NB4 (cell line): ENCODE measurements around the gene KNL1.
"Not testable (repeated sequence)": the region's sequence is repeated elsewhere in the genome, so short reads cannot be mapped to it uniquely, and the experiment has no call there.

Source experiments
- DNase-seq: peaks from one replicate; pipeline ENCODE4 v3.0.0; 2010; ENCODE audit warnings: low read depth
- H3K4me3 ChIP-seq: one replicate; pipeline ENCODE4 v1.5.1; 2011; ENCODE audit warnings: mild to moderate bottlenecking, low read depth, low read length, moderate library complexity
- CTCF ChIP-seq: IDR thresholded peaks from one replicate; pipeline ENCODE4 v1.5.1; 2012; ENCODE audit warnings: low read depth, low read length
- MAX ChIP-seq: IDR thresholded peaks from 2 replicates; pipeline ENCODE4 v1.6.1; 2011; ENCODE audit warnings: low read depth, low read length
- MYC ChIP-seq: IDR thresholded peaks from 2 replicates; pipeline ENCODE4 v1.6.1; 2011; ENCODE audit warnings: low read depth, low read length
- POLR2A ChIP-seq: IDR thresholded peaks from 2 replicates; pipeline ENCODE4 v1.6.1; 2011; ENCODE audit warnings: mild to moderate bottlenecking; ENCODE audit not compliant: insufficient read length; ENCODE audit errors: extremely low read depth

Gene KNL1

GRCh38 chr15:40647523-40647922 lies 53.5 kb downstream of the KNL1 start:
- DNase-seq: no peak
- no peak overlapping the region for H3K4me3 ChIP-seq
- TF ChIP-seq MAX (no peak), MYC (no peak), POLR2A (no peak), CTCF (no peak)

- DNase-seq: no peak
- TF ChIP-seq MYC (no peak), CTCF (no peak), POLR2A (no peak), MAX (no peak)
- H3K4me3 ChIP-seq: no peak overlapping the region
These were observed 56.4 kb downstream of the KNL1 start for GRCh38 chr15:40650479-40650878.

GRCh38 chr15:40660686-40661085 lies 66.6 kb downstream of the KNL1 start:
- no peak overlapping the region for H3K4me3 ChIP-seq
- DNase-seq: no peak
- TF ChIP-seq POLR2A: no peak
- no peak for TF ChIP-seq MYC
- no peak for TF ChIP-seq MAX
- TF ChIP-seq CTCF: no peak

GRCh38 chr15:40664909-40665308 lies 70.9 kb downstream of the KNL1 start:
- TF ChIP-seq POLR2A (no peak), MYC (no peak), MAX (no peak), CTCF (no peak)
- DNase-seq: no peak
- H3K4me3 ChIP-seq: no peak overlapping the region

GRCh38 chr15:40676290-40676689 lies 82.2 kb downstream of the KNL1 start:
- not testable (repeated sequence) for H3K4me3 ChIP-seq

GRCh38 chr15:40676906-40677305 lies 82.9 kb downstream of the KNL1 start:
- not testable (repeated sequence) for H3K4me3 ChIP-seq, DNase-seq

More at GRCh38 chr15:40676290-40676689, 82.2 kb downstream of the KNL1 start:
- not testable (repeated sequence) for DNase-seq

GRCh38 chr15:40680151-40680550 lies 86.1 kb downstream of the KNL1 start:
- no peak for TF ChIP-seq MAX
- no peak for TF ChIP-seq POLR2A
- no peak for TF ChIP-seq CTCF
- no peak for TF ChIP-seq MYC
- H3K4me3 ChIP-seq: no peak overlapping the region
- peak; percentile 15 for DNase-seq

GRCh38 chr15:40680959-40681358 lies 86.9 kb downstream of the KNL1 start:
- H3K4me3 ChIP-seq, DNase-seq: not testable (repeated sequence)
